Measurements from ENCODE around the gene FUCA2. TPM values are rescaled to one million over a fixed set of nuclear protein-coding genes. Genes with fewer than 3 reads are reported as not detected.

FUCA2 gene
- total and polyA plus RNA-seq, 4 donors = 24.8 to 79.3 (median 41.5) TPM

GRCh38 chr6:143549949-143550268 is 38.4 kb upstream of the FUCA2 start:
- no peak overlapping the region for H3K9ac ChIP-seq (ENCODE audit: insufficient read depth in 1 of 2, low read length in 2 of 2)
- WGBS, 2 donors = 92 to 96% methylated on average over 4 of the region's 4 CpGs
- H3K4me3 ChIP-seq = no peak overlapping the region
- no peak for DNase-seq
- no peak for ATAC-seq (ENCODE audit: insufficient read depth, low FRiP score)
- H3K27ac ChIP-seq (ENCODE audit: low read depth in 1 of 2, low read length in 1 of 2) = no peak overlapping the region
- TF ChIP-seq CTCF (IDR thresholded peaks at IDR 0.05; ENCODE audit: control extremely low read depth, extremely low read depth) = no peak
- H3K4me1 ChIP-seq (ENCODE audit: control insufficient read depth in 5 of 5, insufficient read depth in 5 of 5, low read length in 5 of 5) = no peaks in the 10 kb centered on the region
- no peaks in the 10 kb centered on the region for H3K27me3 ChIP-seq (ENCODE audit: control insufficient read depth in 3 of 3, insufficient read depth in 3 of 3, low read length in 2 of 3)
- H3K9me3 ChIP-seq (ENCODE audit: control insufficient read depth in 4 of 4, insufficient read depth in 3 of 4, low read length in 3 of 4) = no peaks in the 10 kb centered on the region
- no peaks in the 10 kb centered on the region for H3K36me3 ChIP-seq (ENCODE audit: control insufficient read depth in 4 of 4, insufficient read depth in 4 of 4, low read length in 4 of 4)

DNA sequence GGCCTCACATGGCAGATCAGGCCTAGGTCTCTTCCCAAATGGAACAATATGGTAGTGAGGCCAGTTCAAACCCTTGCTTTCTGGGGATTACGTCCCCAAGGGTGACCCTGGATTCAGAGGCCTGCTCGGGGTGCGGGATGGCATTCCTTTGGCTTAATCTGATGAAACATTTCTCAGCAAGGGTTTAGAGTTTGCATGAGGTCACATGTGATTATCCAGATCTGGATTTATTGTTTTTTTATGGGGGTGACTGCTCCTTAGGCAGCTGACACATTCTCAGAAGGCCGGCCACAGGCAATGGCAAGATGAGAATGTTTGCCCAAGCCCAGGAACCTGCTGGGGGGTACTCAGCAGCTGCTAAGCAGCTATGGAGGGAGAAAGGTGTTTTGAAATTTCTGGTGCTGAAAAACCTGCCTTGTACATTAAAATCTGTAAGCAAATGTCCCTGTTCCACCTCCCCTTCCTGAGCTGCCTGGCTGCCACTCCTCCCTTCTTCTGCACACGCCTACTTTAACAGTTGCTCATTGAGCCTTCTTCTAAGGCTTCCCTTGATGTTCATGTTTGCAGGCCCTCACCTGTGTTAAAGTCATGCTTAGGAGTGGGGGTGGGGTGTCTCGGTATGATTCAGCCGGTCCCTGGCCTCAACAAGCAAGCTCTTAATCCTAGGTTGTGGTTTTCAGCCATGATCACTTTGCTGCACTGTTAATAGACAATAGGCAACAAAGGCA is 37.9 kb upstream of the FUCA2 start:
- no peaks in the 10 kb centered on the region for H3K9me3 ChIP-seq (ENCODE audit: control insufficient read depth in 4 of 4, insufficient read depth in 3 of 4, low read length in 3 of 4)
- H3K9ac ChIP-seq (ENCODE audit: insufficient read depth in 1 of 2, low read length in 2 of 2) = no peak overlapping the region
- H3K4me3 ChIP-seq = no peak overlapping the region
- no peak for TF ChIP-seq CTCF (IDR thresholded peaks at IDR 0.05; ENCODE audit: control extremely low read depth, extremely low read depth)
- no peaks in the 10 kb centered on the region for H3K4me1 ChIP-seq (ENCODE audit: control insufficient read depth in 5 of 5, insufficient read depth in 5 of 5, low read length in 5 of 5)
- no peaks in the 10 kb centered on the region for H3K36me3 ChIP-seq (ENCODE audit: control insufficient read depth in 4 of 4, insufficient read depth in 4 of 4, low read length in 4 of 4)
- 87 to 97% methylated on average over 7 of the region's 7 CpGs for WGBS, 2 donors
- DNase-seq = no peak
- H3K27me3 ChIP-seq (ENCODE audit: control insufficient read depth in 3 of 3, insufficient read depth in 3 of 3, low read length in 2 of 3) = no peaks in the 10 kb centered on the region
- ATAC-seq (ENCODE audit: insufficient read depth, low FRiP score) = no peak
- no peak overlapping the region for H3K27ac ChIP-seq (ENCODE audit: low read depth in 1 of 2, low read length in 1 of 2)

GRCh38 chr6:143546599-143546998 is 35.1 kb upstream of the FUCA2 start:
- Histone ChIP-seq H3K27me3 (ENCODE audit: control insufficient read depth in 3 of 3, insufficient read depth in 3 of 3, low read length in 2 of 3) (no peaks in the 10 kb centered on the region), H3K27ac (ENCODE audit: low read depth in 1 of 2, low read length in 1 of 2) (no peak overlapping the region), H3K36me3 (ENCODE audit: control insufficient read depth in 4 of 4, insufficient read depth in 4 of 4, low read length in 4 of 4) (no peaks in the 10 kb centered on the region), H3K4me3 (no peak overlapping the region), H3K9ac (ENCODE audit: insufficient read depth in 1 of 2, low read length in 2 of 2) (no peak overlapping the region), H3K9me3 (ENCODE audit: control insufficient read depth in 4 of 4, insufficient read depth in 3 of 4, low read length in 3 of 4) (no peaks in the 10 kb centered on the region), H3K4me1 (ENCODE audit: control insufficient read depth in 5 of 5, insufficient read depth in 5 of 5, low read length in 5 of 5) (peaks cover 0 to 2% (median 0%) of the 10 kb centered on the region in 5 donors)
- ATAC-seq (ENCODE audit: insufficient read depth, low FRiP score) = no peak
- DNase-seq = no peak
- 94 to 97% methylated on average over 3 of the region's 3 CpGs for WGBS, 2 donors
- no peak for TF ChIP-seq CTCF (IDR thresholded peaks at IDR 0.05; ENCODE audit: control extremely low read depth, extremely low read depth)
